HK-2 (cell line): ENCODE results near the gene TNFAIP2.

Experiments used
- DNase-seq: peaks from one replicate; pipeline ENCODE4 v3.0.0-alpha.2; 2018; ENCODE audit not compliant: unreplicated experiment

The TNFAIP2 gene

DNA sequence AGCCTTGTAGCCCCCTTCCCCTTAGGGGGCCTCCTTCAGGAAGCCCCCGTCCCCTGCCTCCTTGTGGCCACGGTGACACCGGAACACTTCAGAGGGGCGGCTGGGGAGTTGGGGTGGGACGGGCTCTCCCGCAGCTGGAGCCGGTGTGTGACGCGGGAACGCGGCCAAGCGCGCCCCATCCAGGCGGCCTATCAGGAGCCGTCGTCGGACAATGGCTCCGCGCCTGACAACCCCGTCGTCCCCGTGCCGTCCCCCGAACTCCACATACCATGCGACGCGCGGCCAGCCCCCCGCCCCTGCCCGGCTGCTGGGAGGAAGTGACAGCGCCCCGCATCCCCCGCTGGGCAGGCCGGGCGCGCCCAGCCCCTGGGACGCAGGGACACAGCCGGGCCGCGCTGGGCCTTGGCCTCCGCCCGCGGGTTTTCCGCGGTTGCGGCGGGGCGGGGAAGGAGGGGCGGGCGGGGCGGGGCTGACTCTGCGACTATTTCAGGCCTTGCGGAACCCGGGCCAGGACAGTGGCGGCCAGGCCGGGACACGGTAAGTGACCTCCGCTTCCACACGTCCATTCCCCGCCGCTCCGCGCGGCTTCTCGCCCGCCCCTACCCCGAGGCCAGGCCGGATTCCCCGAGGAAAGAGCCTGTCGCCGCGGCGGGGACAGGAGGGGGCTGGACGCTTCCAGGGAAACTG is at the start of gene TNFAIP2:
Gene TNFAIP2 (plus strand): TSS at position 515 of the 687 bp plus-strand sequence. CDS start 2,997 bp downstream, outside the sequence.
- peak; percentile 65 for DNase-seq

- peak; percentile 75 for DNase-seq
Observed at GRCh38 chr14:103073876-103074728, 49.2 kb upstream of the TNFAIP2 start.

- DNase-seq = peak; percentile 90
Observed at GRCh38 chr14:103074729-103075367, 48.4 kb upstream of the TNFAIP2 start.

- peak; percentile 75 for DNase-seq
Observed at GRCh38 chr14:103078420-103078749, 44.9 kb upstream of the TNFAIP2 start.

GRCh38 chr14:103078860-103079587 is 44.2 kb upstream of the TNFAIP2 start:
- no peak for DNase-seq

GRCh38 chr14:103081951-103082350 is 41.3 kb upstream of the TNFAIP2 start:
- DNase-seq = no peak

GRCh38 chr14:103084021-103084919 is 39.0 kb upstream of the TNFAIP2 start, which contains the start of gene LBHD2:
LBHD2 (plus strand) TSS chr14:103084210; CDS start chr14:103086013, 1,803 bp downstream.
- DNase-seq = no peak

GRCh38 chr14:103085106-103086091 is 37.9 kb upstream of the TNFAIP2 start:
- DNase-seq = no peak

DNA sequence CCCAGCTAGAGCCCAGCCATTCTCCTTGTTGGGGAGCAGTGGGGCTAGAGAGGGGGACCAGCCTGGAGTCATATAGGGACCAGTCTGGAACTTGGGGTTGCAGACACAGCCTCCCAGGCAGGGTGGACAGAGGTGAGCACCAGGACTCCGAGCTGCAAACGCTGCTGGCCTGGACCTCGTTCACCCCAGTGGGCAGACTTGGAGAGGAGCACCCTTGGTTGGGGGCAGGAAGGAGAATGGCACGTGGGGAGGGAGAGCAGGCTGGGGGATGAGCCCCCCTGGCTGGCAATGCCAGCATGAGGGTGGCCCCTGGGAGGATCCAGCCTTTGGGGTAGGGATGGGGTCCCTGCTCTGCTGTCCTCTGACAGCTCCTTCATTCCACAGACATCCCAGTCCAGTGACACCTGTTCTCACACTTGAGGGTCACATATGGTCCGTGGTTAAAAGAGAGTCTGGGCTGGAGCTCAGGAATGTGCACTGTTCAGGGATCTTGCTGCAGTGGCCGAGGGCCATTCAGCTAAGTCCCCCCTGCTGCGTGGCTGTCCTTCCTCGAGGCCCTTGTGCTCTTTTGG is 36.4 kb upstream of the TNFAIP2 start:
- DNase-seq = no peak

DNA sequence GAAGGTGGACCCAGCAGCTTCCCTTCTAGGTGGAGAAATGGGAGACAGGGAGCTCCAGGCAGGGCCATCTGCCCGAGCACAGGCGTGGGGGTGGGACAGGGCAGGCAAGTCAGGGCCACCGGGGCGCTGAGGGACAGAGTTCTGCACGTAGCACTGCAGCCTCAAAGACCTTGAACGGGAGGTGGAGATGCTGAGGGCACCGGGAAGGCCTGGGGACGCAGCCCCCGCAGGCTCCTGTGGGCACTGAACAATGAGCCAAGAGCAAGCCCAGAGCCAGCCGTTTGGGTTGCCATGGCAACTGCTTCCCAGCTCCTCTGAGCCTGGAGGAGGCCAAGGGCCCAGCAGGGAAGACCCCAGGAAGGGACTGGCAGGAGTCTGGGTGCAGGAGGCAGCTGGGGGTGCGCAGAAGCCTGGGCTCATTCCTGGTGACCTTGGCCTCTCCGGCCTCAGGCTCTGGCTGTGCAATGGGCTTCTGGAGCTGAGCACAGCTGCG is 35.9 kb upstream of the TNFAIP2 start:
- DNase-seq = no peak

GRCh38 chr14:103088921-103089320 is 34.3 kb upstream of the TNFAIP2 start:
- DNase-seq = no peak

DNA sequence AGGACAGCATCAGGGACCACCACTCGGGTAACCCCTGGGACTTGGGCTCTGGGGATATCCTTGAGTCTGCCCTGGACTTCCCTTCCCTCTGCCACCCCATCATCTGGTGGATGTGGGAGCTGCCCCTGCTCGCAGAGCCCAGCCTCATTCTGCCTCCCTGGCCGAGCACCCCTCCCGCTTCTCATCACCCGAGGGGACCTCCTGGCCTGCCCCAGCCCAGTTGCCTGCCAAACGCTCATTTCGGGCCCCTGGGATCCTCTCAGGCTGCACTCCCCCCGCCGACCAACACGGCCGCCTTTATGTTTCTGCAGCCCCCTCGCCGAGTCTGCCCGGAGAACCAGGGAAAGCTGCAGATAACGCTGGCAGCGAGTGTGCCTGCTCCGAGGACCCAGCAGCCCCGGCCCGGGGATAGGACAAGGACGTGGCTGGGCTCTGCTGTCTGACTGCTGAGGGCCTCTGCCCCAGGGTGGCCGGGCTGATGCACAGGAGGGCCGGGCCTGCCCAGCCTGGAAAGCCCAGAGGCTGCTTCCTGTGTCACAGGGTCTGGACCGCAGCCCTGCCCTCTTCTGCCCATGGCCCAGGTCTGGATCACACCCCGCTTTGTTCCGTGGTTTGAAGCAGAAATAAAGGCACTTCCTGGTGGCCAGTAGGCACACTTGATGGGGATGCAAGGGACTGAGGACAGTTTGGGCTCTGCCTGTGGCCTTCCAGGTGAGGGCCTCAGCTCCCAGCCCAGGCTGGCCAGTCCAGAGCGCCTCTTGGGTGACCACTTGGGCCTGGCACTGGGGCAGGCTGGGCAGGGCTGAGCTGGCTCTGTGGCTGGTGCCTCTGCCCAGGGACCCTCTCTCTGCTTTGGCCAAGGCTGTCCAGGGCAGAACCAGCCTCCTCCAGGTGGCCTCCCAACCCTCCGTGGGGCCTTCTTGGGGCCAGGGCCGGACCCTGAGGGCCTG is 33.6 kb upstream of the TNFAIP2 start:
- DNase-seq = no peak

GRCh38 chr14:103090481-103091020 is 32.7 kb upstream of the TNFAIP2 start:
- DNase-seq = no peak

DNA sequence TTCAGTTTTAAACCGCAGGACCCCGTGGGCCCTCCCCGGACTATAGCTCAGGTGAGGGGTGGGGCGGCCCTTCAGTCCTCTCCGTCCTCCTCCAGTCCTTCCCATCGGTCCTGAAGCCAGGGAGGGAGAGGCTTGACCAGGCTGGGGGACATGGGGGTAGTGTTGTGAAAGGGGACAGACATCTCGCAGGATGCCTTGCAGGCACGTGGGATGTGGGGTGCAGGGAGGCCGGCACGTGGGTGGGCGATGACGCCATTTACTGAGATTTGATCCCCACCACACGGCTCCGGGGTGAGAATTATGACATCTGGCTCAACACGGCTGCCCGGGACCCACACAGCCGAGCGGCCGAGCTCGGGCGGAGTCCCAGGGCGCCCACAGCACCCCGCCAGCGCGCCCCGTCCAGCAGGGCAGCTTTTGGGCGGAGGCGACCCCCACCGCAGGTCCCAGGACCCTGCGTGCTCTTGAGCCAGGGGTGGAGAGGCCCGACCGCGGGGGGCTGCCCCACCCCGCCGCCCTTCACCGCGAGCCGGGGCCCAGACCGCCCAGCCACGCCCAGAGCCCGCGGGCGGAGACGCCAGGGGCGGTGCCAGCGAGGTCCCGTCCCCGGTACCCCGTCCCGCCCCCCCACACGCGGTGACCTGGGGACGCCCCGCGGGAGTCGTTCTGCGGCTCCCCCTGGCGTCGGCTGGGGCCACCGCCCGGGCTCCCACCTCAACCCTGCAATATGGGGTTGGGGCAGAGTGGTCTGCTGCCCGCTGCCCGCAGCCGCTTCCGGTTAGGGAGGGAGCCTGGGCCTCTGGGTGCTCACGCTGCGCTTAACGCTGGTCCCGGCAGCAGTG is 32.0 kb upstream of the TNFAIP2 start:
- no peak for DNase-seq

GRCh38 chr14:103091883-103092222 is 31.4 kb upstream of the TNFAIP2 start:
- no peak for DNase-seq

- no peak for DNase-seq
Observed at GRCh38 chr14:103093856-103094405, 29.3 kb upstream of the TNFAIP2 start.
